Fibroblast of skin of abdomen (primary cell): Measurements from ENCODE around the gene FAM110A.
"Not testable (repeated sequence)": the region's sequence is repeated elsewhere in the genome, so short reads cannot be mapped to it uniquely, and the experiment has no call there.

Experiments used
- DNase-seq: peaks from one replicate; pipeline ENCODE4 v3.0.0-alpha.2; 2013

FAM110A gene

GRCh38 chr20:877814-878213, 44.3 kb downstream of the FAM110A start:
- DNase-seq = no peak

GRCh38 chr20:878511-879307, 45.2 kb downstream of the FAM110A start:
- DNase-seq = peak; percentile 23

- no peak for DNase-seq
Observed at GRCh38 chr20:879626-880025, 46.1 kb downstream of the FAM110A start.

- peak; percentile 13 for DNase-seq
Observed at GRCh38 chr20:881051-881782, 47.7 kb downstream of the FAM110A start.

GRCh38 chr20:881783-882144, 48.2 kb downstream of the FAM110A start:
- no peak for DNase-seq

- DNase-seq = peak; percentile 10
Observed at GRCh38 chr20:884983-885952, 51.8 kb downstream of the FAM110A start.

- no peak for DNase-seq
Observed at GRCh38 chr20:887137-887536, 53.6 kb downstream of the FAM110A start.

- DNase-seq = no peak
Observed at GRCh38 chr20:888057-888456, 54.5 kb downstream of the FAM110A start.

GRCh38 chr20:889106-889505, 55.6 kb downstream of the FAM110A start:
- no peak for DNase-seq

- no peak for DNase-seq
Observed at GRCh38 chr20:889932-890463, 56.5 kb downstream of the FAM110A start.

- no peak for DNase-seq
Observed at GRCh38 chr20:890666-891057, 57.1 kb downstream of the FAM110A start.

GRCh38 chr20:891058-891705, 57.7 kb downstream of the FAM110A start:
- DNase-seq = no peak

- no peak for DNase-seq
Observed at GRCh38 chr20:891706-892080, 58.2 kb downstream of the FAM110A start.

GRCh38 chr20:892371-892770, 58.9 kb downstream of the FAM110A start:
- not testable (repeated sequence) for DNase-seq
